GM12878 (cell line): ENCODE measurements around the gene CRY1. TPM values are rescaled to one million over a fixed set of nuclear protein-coding genes. Genes with fewer than 3 reads are reported as not detected.

Source experiments
- ATAC-seq: fragments of 200-7000 bp; cut with Tn5 transposase; 3 replicates; pipeline ENCODE4 v1.9.1; 2020; ENCODE audit warnings: mild to moderate bottlenecking, moderate library complexity
- BruUV-seq: library from RNA; stranded (reverse); fragments of 400-500 nt; replicated peaks from 2 replicates; lab custom pipeline; 2021; lab: Mats Ljungman, UMichigan
- CTCF ChIA-PET: fragments of 300-600 bp; sonication (Branson Sonifier 250); formaldehyde crosslinking; extraction: SDS; loops from one replicate; lab custom pipeline; 2021; ENCODE audit warnings: inconsistent platforms; lab: Yijun Ruan, JAX
- POLR2A ChIA-PET: fragments of 350-600 bp; formaldehyde crosslinking; extraction: SDS; loops from one replicate; lab custom pipeline; 2021; ENCODE audit warnings: inconsistent platforms; lab: Charles Lee
- RAD21 ChIA-PET: fragments of 300-600 bp; sonication (Branson Sonifier 250); formaldehyde crosslinking; loops from one replicate; lab custom pipeline; 2023; ENCODE audit warnings: antibody characterized with exemption; ENCODE audit not compliant: unreplicated experiment; lab: Charles Lee
- SMC1A ChIA-PET: fragments of 300-600 bp; sonication (Branson Sonifier 250); formaldehyde crosslinking; loops from one replicate; lab custom pipeline; 2023; ENCODE audit not compliant: unreplicated experiment, uncharacterized antibody; lab: Charles Lee
- DNase-seq: peaks from one replicate; pipeline ENCODE4 v3.0.0-alpha.2; 2011; ENCODE audit warnings: low read depth, low spot score
- FAIRE-seq: peaks from 3 replicates; lab custom pipeline; 2011; peaks lifted over from hg19 to GRCh38; lab: Jason Lieb, UNC
- H2AFZ ChIP-seq: 2 replicates; pipeline ENCODE4 v1.6.0; 2011; ENCODE audit warnings: low read depth, low read length, control low read depth; ENCODE audit not compliant: control insufficient read depth
- H3K27ac ChIP-seq: 2 replicates; pipeline ENCODE4 v1.5.1; 2011; ENCODE audit warnings: control low read depth; ENCODE audit not compliant: control insufficient read depth, insufficient read depth
- H3K27me3 ChIP-seq, 2 experiments: replicated peaks in 1 of 2; 2 replicates each; pipeline versions ENCODE4 v1.6.0 to v1.6.1; 2011; ENCODE audit warnings: low read length in 1 of 2; ENCODE audit not compliant: control insufficient read depth in 2 of 2, insufficient read depth in 2 of 2
- H3K36me3 ChIP-seq, 2 experiments: 2 replicates each; pipeline ENCODE4 v1.5.1; 2011; ENCODE audit warnings: low read length in 1 of 2; ENCODE audit not compliant: control insufficient read depth in 2 of 2, insufficient read depth in 2 of 2
- H3K4me1 ChIP-seq: 2 replicates; pipeline ENCODE4 v1.6.1; 2011; ENCODE audit warnings: mild to moderate bottlenecking, low read length, moderate library complexity, mixed read lengths; ENCODE audit not compliant: control insufficient read depth, insufficient read depth
- H3K4me2 ChIP-seq: 2 replicates; pipeline ENCODE4 v1.6.0; 2011; ENCODE audit warnings: control low read depth; ENCODE audit not compliant: control insufficient read depth, insufficient read depth
- H3K4me3 ChIP-seq: fragments of 200-600 bp; sonication (generic); 2 replicates; pipeline ENCODE4 v1.5.1; 2016
- H3K79me2 ChIP-seq: 2 replicates; pipeline ENCODE4 v1.6.0; 2011; ENCODE audit warnings: low read length; ENCODE audit not compliant: control insufficient read depth, insufficient read depth
- H3K9ac ChIP-seq: 2 replicates; pipeline ENCODE4 v1.8.0; 2011; ENCODE audit warnings: low read length, control low read depth, mixed read lengths; ENCODE audit not compliant: control insufficient read depth, insufficient read depth
- H3K9me3 ChIP-seq: replicated peaks from 3 replicates; pipeline ENCODE4 v1.5.1; 2011; ENCODE audit warnings: mild to moderate bottlenecking, low read length; ENCODE audit not compliant: control insufficient read depth, insufficient read depth
- H4K20me1 ChIP-seq: 2 replicates; pipeline ENCODE4 v1.6.0; 2011; ENCODE audit not compliant: control insufficient read depth, insufficient read depth
- BACH1 ChIP-seq: fragments of 450-650 bp; IDR thresholded peaks from 2 replicates; pipeline ENCODE4 v1.6.1; 2017; ENCODE audit warnings: mild to moderate bottlenecking, borderline replicate concordance
- BCL11A ChIP-seq: IDR thresholded peaks from 2 replicates; pipeline ENCODE4 v1.6.1; 2011; ENCODE audit warnings: low read depth, low read length
- MLLT1 ChIP-seq: fragments of 450-650 bp; IDR thresholded peaks from 2 replicates; pipeline ENCODE4 v1.6.1; 2016; ENCODE audit warnings: mild to moderate bottlenecking
- NBN ChIP-seq: fragments of 450-650 bp; IDR thresholded peaks from 2 replicates; pipeline ENCODE4 v1.6.1; 2016
- NR2C2 ChIP-seq: IDR thresholded peaks from 2 replicates; pipeline ENCODE4 v1.6.1; 2011; ENCODE audit warnings: borderline replicate concordance, low read depth; ENCODE audit not compliant: control insufficient read depth, insufficient read length
- PAX5 ChIP-seq: IDR thresholded peaks from 2 replicates; pipeline ENCODE4 v1.6.1; 2011; ENCODE audit warnings: low read depth, low read length, borderline replicate concordance
- POLR2AphosphoS5 ChIP-seq: IDR thresholded peaks from 2 replicates; pipeline ENCODE4 v1.6.1; 2011; ENCODE audit warnings: mild to moderate bottlenecking, low read length, inconsistent platforms
- SREBF1 ChIP-seq: IDR thresholded peaks from 2 replicates; pipeline ENCODE4 v1.6.1; 2012; ENCODE audit warnings: mild to moderate bottlenecking, low read length
- STAT3 ChIP-seq: IDR thresholded peaks from 2 replicates; pipeline ENCODE4 v1.6.1; 2011; ENCODE audit warnings: low read depth, low read length, improper control_type of control experiment
- ZNF207 ChIP-seq: fragments of 450-650 bp; IDR thresholded peaks from 2 replicates; pipeline ENCODE4 v1.6.1; 2014; ENCODE audit warnings: antibody characterized with exemption, mild to moderate bottlenecking, borderline replicate concordance
- ZSCAN29 ChIP-seq: fragments of 450-650 bp; IDR thresholded peaks from 2 replicates; pipeline ENCODE4 v1.6.1; 2017; ENCODE audit warnings: mild to moderate bottlenecking, moderate library complexity
- WGBS: methylation state at CpG from one replicate; pipeline ENCODE4 v1.1.6; 2016; ENCODE audit warnings: low lambda C conversion rate; ENCODE audit not compliant: insufficient replicate concordance, insufficient coverage; ENCODE audit errors: missing lambda C conversion rate; 5-methylcytosine and 5-hydroxymethylcytosine counted together
- in situ Hi-C: fragments of 300-500 bp; cut with MboI; formaldehyde crosslinking; loops from 9 replicates; pipeline ENCODE4 v1.14.3; 2018; ENCODE audit warnings: mixed read lengths
- intact Hi-C: fragments of 100-400 bp; cut with micrococcal nuclease; formaldehyde crosslinking; loops from one replicate; pipeline ENCODE4 v1.14.2; 2022; ENCODE audit not compliant: unreplicated experiment
- polyA plus RNA-seq, 11 experiments: library from polyadenylated mRNA; depleted of rRNA in 4 of 11; unstranded in 6 of 11; stranded (reverse) in 5 of 11; fragments of >200 nt; fragmentation: Nextera tagmentation in 4 of 11; fragmentation: Illumina TruSeq in 1 of 11; extraction: Ambion mirVana in 4 of 11; extraction: Trizol in 1 of 11; gene quantifications; 1 replicate in 1 of 11; 2 replicates in 10 of 11; pipeline versions ENCODE4 v1.2.1 to v1.2.3, GENCODE V29; 2011 to 2016; ENCODE audit warnings: inconsistent platforms in 2 of 11, missing spikeins in 2 of 11, low read depth in 1 of 11
- total RNA-seq, 4 experiments: library from RNA; depleted of rRNA in 3 of 4; stranded (reverse); fragments of >200 nt in 3 of 4; fragmentation: Illumina TruSeq in 1 of 4; extraction: Trizol in 1 of 4; gene quantifications; 2 replicates each; pipeline versions ENCODE4 v1.2.1 to v1.2.3, GENCODE V29; 2013 to 2021

The CRY1 gene
- total and polyA plus RNA-seq, 10 of the 15 experiments (the other 5 are each of a cell fraction or from before 2014, with no cell fraction given): 1.6 to 10.9 (median 5.4) TPM

- in situ Hi-C loops: no loop called here
- BruUV-seq: no TSS peak
- H2AFZ ChIP-seq: no peak overlapping the region
- H3K27ac ChIP-seq: no peak overlapping the region
- CTCF ChIA-PET: no interaction called here
- TF ChIP-seq PAX5 (no peak), NR2C2 (no peak)
- TF ChIP-seq, all 136 proteins: peak for 0
- Histone ChIP-seq H3K27me3 (no peaks in the 10 kb centered on the region), H3K9me3 (no peaks in the 10 kb centered on the region), H3K4me1 (no peaks in the 10 kb centered on the region), H3K4me3 (no peak overlapping the region), H3K4me2 (no peak overlapping the region), H3K9ac (no peak overlapping the region), H3K79me2 (no peaks in the 10 kb centered on the region), H4K20me1 (no peaks in the 10 kb centered on the region), H3K36me3 (no peaks in the 10 kb centered on the region)
- FAIRE-seq: no peak
- intact Hi-C loops: no loop called here
- POLR2A ChIA-PET: no interaction called here
- 61% methylated on average over 4 of the region's 4 CpGs for WGBS
- RAD21 ChIA-PET: no interaction called here
- SMC1A ChIA-PET: no interaction called here
- ATAC-seq: no peak
- DNase-seq: no peak
These were observed 36.1 kb downstream of the CRY1 start for GRCh38 chr12:107057071-107057834.

- H3K27me3 ChIP-seq: no peaks in the 10 kb centered on the region; a peak in 1 of 4 replicates
- H3K4me3 ChIP-seq: no peak overlapping the region
- no peaks in the 10 kb centered on the region for H3K9me3 ChIP-seq
- no peak for ATAC-seq
- H3K36me3 ChIP-seq: no peaks in the 10 kb centered on the region
- BruUV-seq: no TSS peak
- no peak overlapping the region for H3K27ac ChIP-seq
- H2AFZ ChIP-seq: no peak overlapping the region
- in situ Hi-C loops: no loop called here
- ChIA-PET SMC1A (no interaction called here), POLR2A (no interaction called here), CTCF (interaction anchor here (1.3 kb wide), 1 partner anchor 11 kb away, joined by 3 read pairs; no protein-coding TSS in a partner anchor)
- H3K79me2 ChIP-seq: no peaks in the 10 kb centered on the region
- no peak overlapping the region for H3K9ac ChIP-seq
- 33% methylated on average over 2 of the region's 2 CpGs for WGBS
- H4K20me1 ChIP-seq: no peaks in the 10 kb centered on the region
- TF ChIP-seq STAT3 (no peak), BACH1 (no peak), MLLT1 (no peak), POLR2AphosphoS5 (no peak), NBN (no peak), ZNF207 (no peak), SREBF1 (no peak), ZSCAN29 (no peak), BCL11A (no peak)
- TF ChIP-seq, all 136 proteins: peak for 0
- no peaks in the 10 kb centered on the region for H3K4me1 ChIP-seq
- no peak overlapping the region for H3K4me2 ChIP-seq
- DNase-seq: no peak
- intact Hi-C loops: no loop called here
- RAD21 ChIA-PET: no interaction called here
- FAIRE-seq: no peak
These were observed 39.6 kb downstream of the CRY1 start for GRCh38 chr12:107053709-107054108.
